Measurements from ENCODE around the gene TFE3. TPM values are rescaled to one million over a fixed set of nuclear protein-coding genes. Genes with fewer than 3 reads are reported as not detected.
"Not testable (repeated sequence)": the region's sequence is repeated elsewhere in the genome, so short reads cannot be mapped to it uniquely, and the experiment has no call there.

Gene TFE3
- total and polyA plus RNA-seq, 2 experiments from 2014 or later = 32.1 to 55.0 TPM

- no peaks in the 10 kb centered on the region for H3K27me3 ChIP-seq
- H3K4me3 ChIP-seq = no peak overlapping the region
- peaks cover 10% of the 10 kb centered on the region for H3K36me3 ChIP-seq
- TF ChIP-seq CTCF (IDR thresholded peaks at IDR 0.05; ENCODE audit: low read depth, low read length) = no peak
- DNase-seq (ENCODE audit: low read depth in 1 of 2, low spot score in 1 of 2) = no peak
- no peaks in the 10 kb centered on the region for H3K4me1 ChIP-seq (ENCODE audit: low read depth)
- no peaks in the 10 kb centered on the region for H3K9me3 ChIP-seq (ENCODE audit: low read depth)
- no peak overlapping the region for H3K27ac ChIP-seq
Measured at GRCh38 chrX:48983896-48984295, 59.3 kb downstream of the TFE3 start.

GRCh38 chrX:48983081-48983480 lies 60.1 kb downstream of the TFE3 start:
- TF ChIP-seq CTCF (IDR thresholded peaks at IDR 0.05; ENCODE audit: low read depth, low read length) = no peak
- no peaks in the 10 kb centered on the region for H3K9me3 ChIP-seq (ENCODE audit: low read depth)
- H3K4me1 ChIP-seq (ENCODE audit: low read depth) = no peaks in the 10 kb centered on the region
- no peak overlapping the region for H3K4me3 ChIP-seq
- H3K36me3 ChIP-seq = peaks cover 10% of the 10 kb centered on the region
- H3K27ac ChIP-seq = no peak overlapping the region
- DNase-seq (ENCODE audit: low read depth in 1 of 2, low spot score in 1 of 2) = no peak
- no peaks in the 10 kb centered on the region for H3K27me3 ChIP-seq

- Histone ChIP-seq H3K4me1 (ENCODE audit: low read depth) (no peaks in the 10 kb centered on the region), H3K27me3 (no peaks in the 10 kb centered on the region), H3K4me3 (no peak overlapping the region), H3K9me3 (ENCODE audit: low read depth) (no peaks in the 10 kb centered on the region), H3K36me3 (peaks cover 13% of the 10 kb centered on the region), H3K27ac (no peak overlapping the region)
- no peak for DNase-seq (ENCODE audit: low read depth in 1 of 2, low spot score in 1 of 2)
- no peak for TF ChIP-seq CTCF (IDR thresholded peaks at IDR 0.05; ENCODE audit: low read depth, low read length)
Measured at GRCh38 chrX:48981178-48981577, 62.0 kb downstream of the TFE3 start.

- H3K36me3 ChIP-seq = peaks cover 13% of the 10 kb centered on the region
- not testable (repeated sequence) for DNase-seq (ENCODE audit: low read depth in 1 of 2, low spot score in 1 of 2); H3K4me3 ChIP-seq
Measured at GRCh38 chrX:48980341-48980740, 62.8 kb downstream of the TFE3 start.

More at GRCh38 chrX:48980341-48980740, 62.8 kb downstream of the TFE3 start:
- not testable (repeated sequence) for H3K4me1 ChIP-seq (ENCODE audit: low read depth); H3K27ac ChIP-seq; H3K9me3 ChIP-seq (ENCODE audit: low read depth); H3K27me3 ChIP-seq

Other genes with a start within 250 kb of the TFE3 start
- gene HDAC6, start 241.3 kb downstream of the TFE3 start, total RNA-seq = 143 and 162 TPM in 2 replicates
- 105 and 114 TPM in 2 replicates for gene HDAC6, start 241.3 kb downstream of the TFE3 start, polyA plus RNA-seq
- gene ERAS, start 216.8 kb downstream of the TFE3 start, total RNA-seq = not detected in 2 replicates
- 0.17 TPM in 1 of 2 replicates, not detected in the other for gene ERAS, start 216.8 kb downstream of the TFE3 start, polyA plus RNA-seq
- 7.1 and 8.5 TPM in 2 replicates for gene PCSK1N, start 207.7 kb downstream of the TFE3 start, total RNA-seq
- 5.4 and 8.7 TPM in 2 replicates for gene PCSK1N, start 207.7 kb downstream of the TFE3 start, polyA plus RNA-seq
- 127 and 152 TPM in 2 replicates for gene TIMM17B, start 145.6 kb downstream of the TFE3 start, total RNA-seq
- gene TIMM17B, start 145.6 kb downstream of the TFE3 start, polyA plus RNA-seq = 219 and 264 TPM in 2 replicates
- 62.8 and 74.8 TPM in 2 replicates for gene PQBP1, start 145.4 kb downstream of the TFE3 start, total RNA-seq
- gene PQBP1, start 145.4 kb downstream of the TFE3 start, polyA plus RNA-seq = 75.3 and 114 TPM in 2 replicates
- 17.3 and 22.2 TPM in 2 replicates for gene SLC35A2, start 131.7 kb downstream of the TFE3 start, total RNA-seq
- gene SLC35A2, start 131.7 kb downstream of the TFE3 start, polyA plus RNA-seq = 41.8 and 51.4 TPM in 2 replicates
- 18.5 and 25.2 TPM in 2 replicates for gene PIM2, start 124.3 kb downstream of the TFE3 start, total RNA-seq
- 20.7 and 38.4 TPM in 2 replicates for gene PIM2, start 124.3 kb downstream of the TFE3 start, polyA plus RNA-seq
- gene OTUD5, start 85.8 kb downstream of the TFE3 start, total RNA-seq = 40.2 and 56.6 TPM in 2 replicates
- 47.8 and 55.6 TPM in 2 replicates for gene OTUD5, start 85.8 kb downstream of the TFE3 start, polyA plus RNA-seq
- 1.1 and 2.6 TPM in 2 replicates for gene KCND1, start 71.5 kb downstream of the TFE3 start, total RNA-seq
- gene KCND1, start 71.5 kb downstream of the TFE3 start, polyA plus RNA-seq = 2.3 and 3.1 TPM in 2 replicates
- gene GRIPAP1, start 41.1 kb downstream of the TFE3 start, total RNA-seq = 34.7 and 67.3 TPM in 2 replicates
- gene GRIPAP1, start 41.1 kb downstream of the TFE3 start, polyA plus RNA-seq = 44.8 and 65.4 TPM in 2 replicates
- 6.2 and 7.8 TPM in 2 replicates for gene CCDC120, start 15.6 kb upstream of the TFE3 start, total RNA-seq
- gene CCDC120, start 15.6 kb upstream of the TFE3 start, polyA plus RNA-seq = 5.4 and 10.8 TPM in 2 replicates
- gene PRAF2, start 30.6 kb upstream of the TFE3 start, total RNA-seq = 22.9 and 30.3 TPM in 2 replicates
- 56.2 and 76.7 TPM in 2 replicates for gene PRAF2, start 30.6 kb upstream of the TFE3 start, polyA plus RNA-seq
- gene WDR45, start 36.5 kb upstream of the TFE3 start, total RNA-seq = 51.4 and 54.6 TPM in 2 replicates
- 58.6 and 62.3 TPM in 2 replicates for gene WDR45, start 36.5 kb upstream of the TFE3 start, polyA plus RNA-seq
- gene GPKOW, start 80.4 kb upstream of the TFE3 start, total RNA-seq = 37.3 and 38.4 TPM in 2 replicates
- 23.2 and 28.7 TPM in 2 replicates for gene GPKOW, start 80.4 kb upstream of the TFE3 start, polyA plus RNA-seq
- gene MAGIX, start 119.4 kb upstream of the TFE3 start, total RNA-seq = 2.0 and 6.8 TPM in 2 replicates
- 3.2 and 10.0 TPM in 2 replicates for gene MAGIX, start 119.4 kb upstream of the TFE3 start, polyA plus RNA-seq
- gene PLP2, start 128.5 kb upstream of the TFE3 start, total RNA-seq = 8.3 and 12.4 TPM in 2 replicates
- gene PLP2, start 128.5 kb upstream of the TFE3 start, polyA plus RNA-seq = 34.6 and 41.2 TPM in 2 replicates
- 10.5 and 16.5 TPM in 2 replicates for gene PRICKLE3, start 143.0 kb upstream of the TFE3 start, total RNA-seq
- gene PRICKLE3, start 143.0 kb upstream of the TFE3 start, polyA plus RNA-seq = 8.1 and 10.9 TPM in 2 replicates
- gene SYP, start 156.8 kb upstream of the TFE3 start, total RNA-seq = 0.45 and 1.8 TPM in 2 replicates
- gene SYP, start 156.8 kb upstream of the TFE3 start, polyA plus RNA-seq = 1.1 and 1.3 TPM in 2 replicates
- gene CACNA1F, start 190.0 kb upstream of the TFE3 start, total RNA-seq = 0.45 and 1.0 TPM in 2 replicates
- 0.02 and 1.5 TPM in 2 replicates for gene CACNA1F, start 190.0 kb upstream of the TFE3 start, polyA plus RNA-seq
- 18.3 and 21.2 TPM in 2 replicates for gene CCDC22, start 192.1 kb upstream of the TFE3 start, total RNA-seq
- gene CCDC22, start 192.1 kb upstream of the TFE3 start, polyA plus RNA-seq = 16.1 and 18.9 TPM in 2 replicates
- 0.07 and 0.18 TPM in 2 replicates for gene FOXP3, start 221.4 kb upstream of the TFE3 start, total RNA-seq
- gene FOXP3, start 221.4 kb upstream of the TFE3 start, polyA plus RNA-seq = 0.59 TPM in 1 of 2 replicates, not detected in the other
- gene PPP1R3F, start 226.4 kb upstream of the TFE3 start, total RNA-seq = 32.6 and 36.0 TPM in 2 replicates
- gene PPP1R3F, start 226.4 kb upstream of the TFE3 start, polyA plus RNA-seq = 24.4 and 28.3 TPM in 2 replicates

Data from cardiac muscle cell (in vitro differentiated cells and primary cell).